WERI-Rb-1 (cell line): Measurements from ENCODE around the gene CTAG1A.
"Not testable (repeated sequence)": the region's sequence is repeated elsewhere in the genome, so short reads cannot be mapped to it uniquely, and the experiment has no call there.

Experiments used
- DNase-seq: peaks from one replicate; pipeline ENCODE4 v3.0.0-alpha.2; 2020
- H3K27ac ChIP-seq: fragments of 250-450 bp; sonication (Bioruptor Pico); 2 replicates; pipeline ENCODE4 v1.5.1; 2020; ENCODE audit warnings: mild to moderate bottlenecking, moderate library complexity
- H3K27me3 ChIP-seq: fragments of 250-450 bp; sonication (Bioruptor Pico); 2 replicates; pipeline ENCODE4 v1.5.1; 2021; ENCODE audit warnings: mild to moderate bottlenecking, low read depth, moderate library complexity; ENCODE audit not compliant: insufficient read depth, severe bottlenecking
- H3K36me3 ChIP-seq: fragments of 250-450 bp; sonication (Bioruptor Pico); 2 replicates; pipeline ENCODE4 v1.5.1; 2020; ENCODE audit warnings: mild to moderate bottlenecking, moderate library complexity
- H3K4me3 ChIP-seq: 2 replicates; pipeline ENCODE4 v1.5.1; 2011; ENCODE audit warnings: low read depth, mild to moderate bottlenecking, control low read depth, low read length
- H3K9me3 ChIP-seq: fragments of 250-450 bp; sonication (Bioruptor Pico); 2 replicates; pipeline ENCODE4 v1.5.1; 2021; ENCODE audit warnings: mild to moderate bottlenecking, moderate library complexity; ENCODE audit not compliant: severe bottlenecking
- CTCF ChIP-seq: IDR thresholded peaks from 2 replicates; pipeline ENCODE4 v1.5.1; 2011; ENCODE audit warnings: low read depth, mild to moderate bottlenecking, control low read depth, inconsistent platforms, low read length

The CTAG1A gene

GRCh38 chrX:154602226-154602625, 17.3 kb downstream of the CTAG1A start:
- Histone ChIP-seq H3K27ac (no peak overlapping the region), H3K4me3 (no peak overlapping the region), H3K36me3 (no peaks in the 10 kb centered on the region), H3K9me3 (peaks cover 4% of the 10 kb centered on the region), H3K27me3 (peaks cover 3% of the 10 kb centered on the region)
- no peak for TF ChIP-seq CTCF
- DNase-seq: peak; percentile 5

GRCh38 chrX:154602766-154603437, 18.0 kb downstream of the CTAG1A start:
- Histone ChIP-seq H3K4me3 (no peak overlapping the region), H3K36me3 (no peaks in the 10 kb centered on the region), H3K9me3 (peaks cover 4% of the 10 kb centered on the region), H3K27me3 (peaks cover 3% of the 10 kb centered on the region), H3K27ac (no peak overlapping the region)
- peak; percentile 3 for DNase-seq
- no peak for TF ChIP-seq CTCF

- no peaks in the 10 kb centered on the region for H3K36me3 ChIP-seq
- DNase-seq: peak; percentile 6
- H3K4me3 ChIP-seq: no peak overlapping the region
- peaks cover 4% of the 10 kb centered on the region for H3K9me3 ChIP-seq
- H3K27ac ChIP-seq: no peak overlapping the region
- H3K27me3 ChIP-seq: peaks cover 3% of the 10 kb centered on the region
- no peak for TF ChIP-seq CTCF
Measured at GRCh38 chrX:154603438-154604430, 18.8 kb downstream of the CTAG1A start.

GRCh38 chrX:154605566-154605965, 20.6 kb downstream of the CTAG1A start:
- no peaks in the 10 kb centered on the region for H3K36me3 ChIP-seq
- no peak overlapping the region for H3K4me3 ChIP-seq
- DNase-seq: peak; percentile 2
- H3K27me3 ChIP-seq: no peaks in the 10 kb centered on the region
- TF ChIP-seq CTCF: no peak
- H3K9me3 ChIP-seq: no peaks in the 10 kb centered on the region
- no peak overlapping the region for H3K27ac ChIP-seq

- no peak for DNase-seq
- Histone ChIP-seq H3K4me3 (no peak overlapping the region), H3K36me3 (no peaks in the 10 kb centered on the region), H3K27me3 (no peaks in the 10 kb centered on the region), H3K27ac (no peak overlapping the region), H3K9me3 (no peaks in the 10 kb centered on the region)
- TF ChIP-seq CTCF: no peak
Measured at GRCh38 chrX:154607370-154607769, 22.4 kb downstream of the CTAG1A start.

GRCh38 chrX:154607976-154608375, 23.0 kb downstream of the CTAG1A start:
- not testable (repeated sequence) for H3K27me3 ChIP-seq, H3K36me3 ChIP-seq, H3K9me3 ChIP-seq, H3K4me3 ChIP-seq, H3K27ac ChIP-seq
- peak; percentile 3 for DNase-seq

DNA sequence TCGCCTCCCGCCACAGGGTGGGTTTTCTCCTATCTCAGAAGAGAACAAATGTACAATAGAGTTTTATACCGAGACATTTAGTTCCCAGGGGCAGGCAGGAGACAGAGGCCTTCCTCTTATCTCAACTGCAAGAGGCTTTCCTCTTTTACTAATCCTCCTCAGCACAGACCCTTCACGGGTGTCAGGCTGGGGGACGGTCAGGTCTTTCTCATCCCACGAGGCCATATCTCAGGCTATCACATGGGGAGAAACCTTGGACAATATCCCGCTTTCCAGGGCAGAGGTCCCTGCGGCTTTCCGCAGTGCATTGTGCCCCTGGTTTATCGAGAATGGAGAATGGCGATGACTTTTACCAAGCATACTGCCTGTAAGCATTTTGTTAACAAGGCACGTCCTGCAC, 23.9 kb downstream of the CTAG1A start:
- not testable (repeated sequence) for H3K27me3 ChIP-seq, H3K4me3 ChIP-seq, H3K36me3 ChIP-seq, H3K9me3 ChIP-seq
- DNase-seq: peak; percentile 43
- H3K27ac ChIP-seq: peak overlapping the region; percentile 34

DNA sequence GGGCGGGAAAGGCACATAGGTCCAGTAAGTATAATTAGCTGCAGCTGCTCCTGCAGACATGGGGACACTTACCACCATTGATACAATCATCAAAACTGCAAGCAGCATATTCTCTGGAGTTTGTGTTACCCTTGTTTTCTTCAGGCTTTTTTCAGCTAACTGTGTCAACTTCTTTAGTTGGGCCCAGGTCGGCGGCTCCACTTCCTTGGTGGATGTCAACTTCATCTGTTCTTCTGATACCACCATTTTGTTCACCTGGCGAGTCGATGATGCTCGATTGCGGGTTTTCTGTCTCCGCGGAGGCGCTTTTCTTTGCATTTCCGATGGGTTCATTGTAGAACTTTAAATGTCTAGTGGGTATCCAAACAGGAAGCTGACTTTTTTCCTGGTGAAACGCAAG, 26.2 kb downstream of the CTAG1A start:
- H3K9me3 ChIP-seq, H3K4me3 ChIP-seq, H3K27me3 ChIP-seq, H3K36me3 ChIP-seq: not testable (repeated sequence)
- DNase-seq: peak; percentile 41
- peak overlapping the region; percentile 54; the same call in 1 of the 2 replicates for H3K27ac ChIP-seq

DNA sequence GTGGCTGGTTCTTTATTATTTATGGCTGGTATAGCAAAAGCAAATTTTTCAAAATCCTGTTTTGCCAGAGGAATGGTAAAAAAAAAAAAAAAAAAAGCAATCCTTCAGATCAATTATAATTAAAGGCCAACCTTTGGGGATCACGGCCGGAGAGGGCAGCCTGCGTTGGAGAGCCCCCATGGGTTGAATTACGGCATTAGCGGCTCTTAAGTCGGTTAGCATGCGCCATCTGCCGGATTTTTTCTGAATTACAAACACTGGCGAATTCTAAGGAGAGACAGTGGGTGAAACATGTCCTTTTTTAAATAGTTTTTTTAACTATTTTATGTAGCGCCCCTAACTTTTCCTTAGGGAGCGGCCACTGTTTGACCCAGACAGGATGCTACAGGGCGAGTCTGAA, 28.7 kb downstream of the CTAG1A start:
- not testable (repeated sequence) for H3K9me3 ChIP-seq, H3K4me3 ChIP-seq, DNase-seq, H3K27ac ChIP-seq, H3K36me3 ChIP-seq, H3K27me3 ChIP-seq
